Type B pancreatic cell (in vitro differentiated cells): ENCODE measurements around the gene CCDC80. TPM values are rescaled to one million over a fixed set of nuclear protein-coding genes. Genes with fewer than 3 reads are reported as not detected.

Experiments
- DNase-seq: peaks from one replicate; pipeline ENCODE4 v3.0.0; 2021; ENCODE audit warnings: mixed read lengths; ENCODE audit not compliant: unreplicated experiment; ENCODE audit errors: extremely low spot score
- H3K27ac Mint-ChIP-seq: 2 replicates; pipeline ENCODE4 v1.8.0; 2021; ENCODE audit warnings: mild to moderate bottlenecking, mixed read lengths
- H3K27me3 Mint-ChIP-seq: 2 replicates; pipeline ENCODE4 v1.8.0; 2021; ENCODE audit warnings: mixed read lengths
- H3K36me3 Mint-ChIP-seq: 2 replicates; pipeline ENCODE4 v1.8.0; 2021; ENCODE audit warnings: mixed read lengths
- H3K4me1 Mint-ChIP-seq: one replicate; pipeline ENCODE4 v1.8.0; 2021; ENCODE audit warnings: mixed read lengths; ENCODE audit not compliant: unreplicated experiment
- H3K4me3 Mint-ChIP-seq: 2 replicates; pipeline ENCODE4 v1.8.0; 2021; ENCODE audit warnings: mild to moderate bottlenecking, mixed read lengths
- H3K9me3 Mint-ChIP-seq: 2 replicates; pipeline ENCODE4 v1.8.0; 2021; ENCODE audit warnings: mixed read lengths
- CTCF ChIP-seq: fragments of 200-600 bp; sonication (generic); conservative IDR thresholded peaks from 2 replicates; pipeline ENCODE4 v1.5.0; 2021; ENCODE audit warnings: antibody characterized with exemption, mild to moderate bottlenecking
- total RNA-seq: library from RNA; stranded (reverse); gene quantifications from 2 replicates; pipeline ENCODE4 v1.2.1, GENCODE V29; 2021; ENCODE audit warnings: low replicate concordance

The CCDC80 gene
- total RNA-seq, 1 donor from 2014 or later, result 174 TPM

GRCh38 chr3:112634786-112635541 lies 6.0 kb downstream of the CCDC80 start:
- peaks cover 30% of the 10 kb centered on the region for H3K36me3 Mint-ChIP-seq
- H3K27ac Mint-ChIP-seq, result peak overlapping the region; percentile 91
- H3K9me3 Mint-ChIP-seq, result peaks cover 5% of the 10 kb centered on the region
- no peak for TF ChIP-seq CTCF
- H3K4me3 Mint-ChIP-seq, result peak overlapping the region; percentile 80
- H3K27me3 Mint-ChIP-seq, result no peaks in the 10 kb centered on the region
- H3K4me1 Mint-ChIP-seq, result peaks cover 48% of the 10 kb centered on the region
- no peak for DNase-seq

GRCh38 chr3:112633757-112634156 lies 7.2 kb downstream of the CCDC80 start:
- H3K36me3 Mint-ChIP-seq, result peaks cover 33% of the 10 kb centered on the region
- no peak for TF ChIP-seq CTCF
- no peak for DNase-seq

GRCh38 chr3:112633191-112633590 lies 7.8 kb downstream of the CCDC80 start:
- H3K9me3 Mint-ChIP-seq, result peaks cover 5% of the 10 kb centered on the region
- peak overlapping the region; percentile 38 for H3K27ac Mint-ChIP-seq
- peaks cover 47% of the 10 kb centered on the region for H3K4me1 Mint-ChIP-seq
- peak overlapping the region; percentile 21 for H3K4me3 Mint-ChIP-seq
- H3K27me3 Mint-ChIP-seq, result no peaks in the 10 kb centered on the region
- no peak for TF ChIP-seq CTCF
- no peak for DNase-seq
- H3K36me3 Mint-ChIP-seq, result peaks cover 35% of the 10 kb centered on the region

More at GRCh38 chr3:112633757-112634156, 7.2 kb downstream of the CCDC80 start:
- Mint-ChIP-seq H3K4me1 (peaks cover 48% of the 10 kb centered on the region), H3K9me3 (peaks cover 5% of the 10 kb centered on the region), H3K27ac (peak overlapping the region; percentile 38), H3K27me3 (no peaks in the 10 kb centered on the region), H3K4me3 (peak overlapping the region; percentile 8)

GRCh38 chr3:112632596-112632995 lies 8.3 kb downstream of the CCDC80 start:
- DNase-seq, result no peak
- H3K4me3 Mint-ChIP-seq, result peak overlapping the region; percentile 12
- peaks cover 43% of the 10 kb centered on the region for H3K4me1 Mint-ChIP-seq
- H3K9me3 Mint-ChIP-seq, result peaks cover 5% of the 10 kb centered on the region
- no peak overlapping the region for H3K27ac Mint-ChIP-seq
- H3K36me3 Mint-ChIP-seq, result peaks cover 32% of the 10 kb centered on the region
- no peak for TF ChIP-seq CTCF
- no peaks in the 10 kb centered on the region for H3K27me3 Mint-ChIP-seq

GRCh38 chr3:112631257-112631656 lies 9.7 kb downstream of the CCDC80 start:
- H3K9me3 Mint-ChIP-seq, result peaks cover 5% of the 10 kb centered on the region
- H3K27ac Mint-ChIP-seq, result no peak overlapping the region
- no peak overlapping the region for H3K4me3 Mint-ChIP-seq
- peaks cover 36% of the 10 kb centered on the region for H3K4me1 Mint-ChIP-seq
- no peak for DNase-seq
- H3K27me3 Mint-ChIP-seq, result no peaks in the 10 kb centered on the region
- H3K36me3 Mint-ChIP-seq, result peaks cover 32% of the 10 kb centered on the region
- TF ChIP-seq CTCF, result no peak
